Endothelial cell of umbilical vein (primary cell): ENCODE data around the gene IL21. TPM values are rescaled to one million over a fixed set of nuclear protein-coding genes. Genes with fewer than 3 reads are reported as not detected.

ENCODE experiments used
- BruUV-seq: library from RNA; stranded (reverse); fragments of 400-500 nt; replicated peaks from 2 replicates; lab custom pipeline; 2021; lab: Mats Ljungman, UMichigan
- CTCF ChIA-PET: fragments of 300-600, 350-600 bp; sonication (Branson Sonifier 250); formaldehyde crosslinking; loops from one replicate; lab custom pipeline; 2021; ENCODE audit warnings: antibody characterized with exemption, inconsistent platforms; lab: Charles Lee
- POLR2A ChIA-PET: fragments of 300-600, 350-600 bp; sonication (Branson Sonifier 250); formaldehyde crosslinking; loops from one replicate; lab custom pipeline; 2021; ENCODE audit warnings: antibody characterized with exemption, inconsistent platforms; lab: Charles Lee
- DNase-seq: peaks from one replicate; pipeline ENCODE4 v3.0.0-alpha.2; 2011; ENCODE audit warnings: low read depth, low spot score
- FAIRE-seq: peaks from 2 replicates; lab custom pipeline; 2011; peaks lifted over from hg19 to GRCh38; lab: Jason Lieb, UNC
- H2AFZ ChIP-seq: 2 replicates; pipeline ENCODE4 v1.6.0; 2012; ENCODE audit warnings: low read depth, low read length, control low read depth, inconsistent platforms
- H3K27ac ChIP-seq: 2 replicates; pipeline ENCODE4 v1.5.1; 2011; ENCODE audit warnings: low read depth, mild to moderate bottlenecking, control low read depth, low read length, moderate library complexity; ENCODE audit not compliant: insufficient read depth
- H3K27me3 ChIP-seq, 2 experiments: 2 replicates each; pipeline versions ENCODE4 v1.6.0 to v1.6.1; 2011; ENCODE audit warnings: low read length in 2 of 2, mixed read lengths in 1 of 2; ENCODE audit not compliant: control insufficient read depth in 2 of 2, insufficient read depth in 2 of 2
- H3K36me3 ChIP-seq, 2 experiments: 2 replicates in 1 of 2; 3 replicates in 1 of 2; pipeline ENCODE4 v1.5.1; 2011; ENCODE audit warnings: low read length in 2 of 2, mild to moderate bottlenecking in 1 of 2, moderate library complexity in 1 of 2; ENCODE audit not compliant: control insufficient read depth in 2 of 2, insufficient read depth in 2 of 2; ENCODE audit errors: extremely low read depth in 1 of 2
- H3K4me1 ChIP-seq: 3 replicates; pipeline ENCODE4 v1.5.1; 2011; ENCODE audit warnings: mild to moderate bottlenecking, low read length; ENCODE audit not compliant: control insufficient read depth, insufficient read depth; ENCODE audit errors: extremely low read depth
- H3K4me2 ChIP-seq: 2 replicates; pipeline ENCODE4 v1.6.1; 2011; ENCODE audit warnings: low read length, control low read depth, mixed read lengths; ENCODE audit not compliant: insufficient read depth
- H3K4me3 ChIP-seq, 3 experiments: fragments of 200-600 bp in 1 of 3; sonication (generic), shearing (Covaris generic) in 1 of 3; replicated peaks in 1 of 3; 2 replicates each; pipeline ENCODE4 v1.5.1; 2011 to 2016; ENCODE audit warnings: control low read depth in 3 of 3, low read length in 3 of 3, mild to moderate bottlenecking in 2 of 3, inconsistent platforms in 1 of 3, low read depth in 1 of 3, moderate library complexity in 1 of 3; ENCODE audit not compliant: insufficient read depth in 1 of 3
- H3K79me2 ChIP-seq: 2 replicates; pipeline ENCODE4 v1.6.0; 2012; ENCODE audit warnings: low read length, inconsistent platforms; ENCODE audit not compliant: control insufficient read depth, insufficient read depth
- H3K9ac ChIP-seq: replicated peaks from 2 replicates; pipeline ENCODE3; 2011; ENCODE audit warnings: low read length, control low read depth; ENCODE audit not compliant: insufficient read depth; ENCODE audit errors: extremely low read depth
- H3K9me1 ChIP-seq: replicated peaks from 3 replicates; pipeline ENCODE4 v1.6.0; 2011; ENCODE audit warnings: mild to moderate bottlenecking, low read length; ENCODE audit not compliant: control insufficient read depth, insufficient read depth; ENCODE audit errors: extremely low read depth
- H3K9me3 ChIP-seq: replicated peaks from 2 replicates; pipeline ENCODE4 v1.5.1; 2012; ENCODE audit warnings: low read length, inconsistent platforms; ENCODE audit not compliant: control insufficient read depth, insufficient read depth
- H4K20me1 ChIP-seq: replicated peaks from 2 replicates; pipeline ENCODE3; 2011; ENCODE audit warnings: mild to moderate bottlenecking, low read length; ENCODE audit not compliant: control insufficient read depth, insufficient read depth; ENCODE audit errors: extremely low read depth
- CTCF ChIP-seq, 2 donors: IDR thresholded peaks; 1 replicate in 1 of 2; 2 replicates in 1 of 2; pipeline ENCODE4 v1.5.1; 2011; ENCODE audit warnings: low read length in 2 of 2, mild to moderate bottlenecking in 2 of 2, moderate library complexity in 2 of 2, control low read depth in 1 of 2, inconsistent platforms in 1 of 2, low read depth in 1 of 2; ENCODE audit not compliant: insufficient read depth in 1 of 2; ENCODE audit errors: extremely low read depth in 1 of 2
- EZH2 ChIP-seq: IDR thresholded peaks from 2 replicates; pipeline ENCODE4 v1.6.1; 2012; ENCODE audit warnings: borderline replicate concordance, low read depth, mild to moderate bottlenecking, moderate library complexity, low read length, inconsistent platforms; ENCODE audit not compliant: severe bottlenecking
- FOS ChIP-seq: IDR thresholded peaks from 2 replicates; pipeline ENCODE4 v1.6.1; 2011; ENCODE audit warnings: mild to moderate bottlenecking, low read length, moderate library complexity, borderline replicate concordance; ENCODE audit not compliant: insufficient read depth
- GATA2 ChIP-seq: IDR thresholded peaks from 2 replicates; pipeline ENCODE4 v1.7.0; 2011; ENCODE audit warnings: low read depth, mild to moderate bottlenecking, moderate library complexity, mixed read lengths, low read length; ENCODE audit not compliant: insufficient read length, insufficient read depth
- JUN ChIP-seq: IDR thresholded peaks from 2 replicates; pipeline ENCODE4 v1.6.1; 2011; ENCODE audit warnings: borderline replicate concordance, low read depth; ENCODE audit not compliant: insufficient read length, insufficient read depth
- MAX ChIP-seq: IDR thresholded peaks from 2 replicates; pipeline ENCODE4 v1.6.1; 2011; ENCODE audit not compliant: insufficient read depth, insufficient read length
- MYC ChIP-seq: IDR thresholded peaks from one replicate; pipeline ENCODE4 v1.6.1; 2011; ENCODE audit warnings: mild to moderate bottlenecking, low read depth, low read length
- POLR2A ChIP-seq: IDR thresholded peaks from 2 replicates; pipeline ENCODE4 v1.6.1; 2012; ENCODE audit warnings: low read depth, mild to moderate bottlenecking, control low read depth, low read length
- POLR2AphosphoS5 ChIP-seq: IDR thresholded peaks from 2 replicates; pipeline ENCODE4 v1.6.1; 2012; ENCODE audit warnings: low read depth, mild to moderate bottlenecking, control low read depth, low read length, moderate library complexity; ENCODE audit not compliant: insufficient read depth
- dilution Hi-C: fragments of 300-500 bp; cut with MboI; formaldehyde crosslinking; loops from one replicate; pipeline ENCODE4 v1.15.0; 2019; ENCODE audit warnings: low sequenced_read_pairs; ENCODE audit not compliant: extremely low pct_ligation_motif_present
- intact Hi-C: fragments of 100-400 bp; cut with micrococcal nuclease; formaldehyde crosslinking; loops from one replicate; pipeline ENCODE4 v1.10.0; 2022
- polyA plus RNA-seq, 4 experiments: library from polyadenylated mRNA; depleted of rRNA in 3 of 4; stranded (reverse) in 3 of 4; unstranded in 1 of 4; fragments of >200 nt; gene quantifications; 2 replicates each; pipeline versions ENCODE4 v1.2.1 to v1.2.3, GENCODE V29; 2011 to 2012; ENCODE audit warnings: missing spikeins in 1 of 4
- total RNA-seq: library from RNA; stranded (reverse); gene quantifications from 2 replicates; pipeline ENCODE4 v1.2.3, GENCODE V29; 2021

The IL21 gene
- total and polyA plus RNA-seq, 2 donors (not counting 3 experiments of a cell fraction or from before 2014, with no cell fraction given), result not detected

GRCh38 chr4:122606364-122607043 is 14.4 kb downstream of the IL21 start:
- no peak overlapping the region for H3K9ac ChIP-seq
- FAIRE-seq, result no peak
- H3K27ac ChIP-seq, result no peak overlapping the region
- H2AFZ ChIP-seq, result no peak overlapping the region
- no peaks in the 10 kb centered on the region for H4K20me1 ChIP-seq
- no peak overlapping the region for H3K4me3 ChIP-seq
- H3K36me3 ChIP-seq, result no peaks in the 10 kb centered on the region
- no peaks in the 10 kb centered on the region for H3K9me3 ChIP-seq
- no peaks in the 10 kb centered on the region for H3K4me1 ChIP-seq
- no peak for DNase-seq
- ChIA-PET POLR2A (no interaction called here), CTCF (no interaction called here)
- H3K79me2 ChIP-seq, result no peaks in the 10 kb centered on the region
- dilution Hi-C loops, result no loop called here
- peaks cover 3 to 11% of the 10 kb centered on the region in 2 experiments for H3K27me3 ChIP-seq
- TF ChIP-seq EZH2 (no peak), POLR2AphosphoS5 (no peak), MAX (no peak), GATA2 (no peak), CTCF (IDR thresholded peaks at IDR 0.05; ENCODE audit: extremely low read depth in 1 of 2, insufficient read depth in 1 of 2, low read depth in 1 of 2, low read length in 2 of 2) (no peak), FOS (no peak), MYC (no peak), JUN (no peak), POLR2A (no peak)
- H3K9me1 ChIP-seq, result no peaks in the 10 kb centered on the region
- intact Hi-C loops, result no loop called here
- no peak overlapping the region for H3K4me2 ChIP-seq
- no TSS peak for BruUV-seq
